Upper lobe of left lung (tissue), 4 donors: ENCODE data around the gene FAM3C.

Experiments
- EP300 ChIP-seq, 4 donors: sonication (generic); formaldehyde crosslinking; IDR thresholded peaks; one replicate each; pipeline ENCODE4 v1.5.1; 2017; ENCODE audit warnings: antibody characterized with exemption in 4 of 4, control low read depth in 2 of 4
- POLR2A ChIP-seq, 4 donors: fragments of 450-650 bp; IDR thresholded peaks; one replicate each; pipeline ENCODE4 v1.5.1; 2016 to 2017; ENCODE audit warnings: antibody characterized with exemption in 4 of 4, mild to moderate bottlenecking in 2 of 4
- POLR2AphosphoS5 ChIP-seq, 2 donors: sonication (generic); formaldehyde crosslinking; IDR thresholded peaks; one replicate each; pipeline ENCODE4 v1.5.1; 2017; ENCODE audit warnings: antibody characterized with exemption in 2 of 2
- TF ChIP-seq, protein P1 (sequence below), 6 experiments: fragments of 450-650 bp in 4 of 6; fragments of 200-600 bp in 2 of 6; sonication (generic) in 2 of 6; IDR thresholded peaks; one replicate each; pipeline ENCODE4 v1.5.1; 2016 to 2019; ENCODE audit warnings: antibody characterized with exemption in 6 of 6

DNA sequence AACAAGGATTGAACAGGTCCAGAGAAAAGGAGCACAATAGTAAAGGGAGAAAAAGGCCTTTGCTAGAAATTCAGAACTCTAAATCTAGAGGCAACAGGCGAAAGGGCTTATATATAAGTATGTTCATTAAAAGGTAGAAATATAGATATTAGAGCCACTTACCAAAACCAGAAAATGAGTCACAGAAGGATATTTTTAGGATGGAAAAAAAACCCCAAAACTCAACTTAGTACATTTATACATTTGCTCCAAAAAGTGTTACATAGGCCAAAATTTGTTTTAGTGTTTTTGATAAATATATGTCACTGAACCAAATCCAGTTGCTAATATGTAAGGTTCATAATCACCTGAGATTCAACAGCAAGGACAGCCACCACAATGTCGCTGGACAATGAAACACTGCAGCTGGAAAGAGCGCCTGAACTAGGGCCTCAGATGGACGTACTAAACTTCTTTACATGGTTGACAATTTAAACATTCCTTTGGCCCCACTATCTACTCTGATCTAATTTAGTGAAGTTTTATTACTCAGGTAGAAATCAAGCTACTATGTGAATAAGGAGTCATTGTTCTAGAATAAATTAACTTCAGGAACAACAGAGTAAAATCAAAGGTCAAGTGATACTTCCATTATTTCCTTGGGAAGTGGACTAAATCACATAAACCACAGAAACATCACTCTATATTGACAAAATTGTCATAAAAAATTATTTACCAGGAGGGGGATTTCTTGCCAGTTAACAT is 10.9 kb downstream of the FAM3C start:
- no peak for TF ChIP-seq POLR2A (IDR thresholded peaks at IDR 0.05)
- TF ChIP-seq, protein P1, sequence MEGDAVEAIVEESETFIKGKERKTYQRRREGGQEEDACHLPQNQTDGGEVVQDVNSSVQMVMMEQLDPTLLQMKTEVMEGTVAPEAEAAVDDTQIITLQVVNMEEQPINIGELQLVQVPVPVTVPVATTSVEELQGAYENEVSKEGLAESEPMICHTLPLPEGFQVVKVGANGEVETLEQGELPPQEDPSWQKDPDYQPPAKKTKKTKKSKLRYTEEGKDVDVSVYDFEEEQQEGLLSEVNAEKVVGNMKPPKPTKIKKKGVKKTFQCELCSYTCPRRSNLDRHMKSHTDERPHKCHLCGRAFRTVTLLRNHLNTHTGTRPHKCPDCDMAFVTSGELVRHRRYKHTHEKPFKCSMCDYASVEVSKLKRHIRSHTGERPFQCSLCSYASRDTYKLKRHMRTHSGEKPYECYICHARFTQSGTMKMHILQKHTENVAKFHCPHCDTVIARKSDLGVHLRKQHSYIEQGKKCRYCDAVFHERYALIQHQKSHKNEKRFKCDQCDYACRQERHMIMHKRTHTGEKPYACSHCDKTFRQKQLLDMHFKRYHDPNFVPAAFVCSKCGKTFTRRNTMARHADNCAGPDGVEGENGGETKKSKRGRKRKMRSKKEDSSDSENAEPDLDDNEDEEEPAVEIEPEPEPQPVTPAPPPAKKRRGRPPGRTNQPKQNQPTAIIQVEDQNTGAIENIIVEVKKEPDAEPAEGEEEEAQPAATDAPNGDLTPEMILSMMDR (IDR thresholded peaks at IDR 0.05) = no peak
- TF ChIP-seq EP300 (IDR thresholded peaks at IDR 0.05) = no peak
- TF ChIP-seq POLR2AphosphoS5 (IDR thresholded peaks at IDR 0.05) = no peak
